HG02938 (cell line): ENCODE measurements around the gene HYCC2.
"Not testable (repeated sequence)": the region's sequence is repeated elsewhere in the genome, so short reads cannot be mapped to it uniquely, and the experiment has no call there.

Experiments used
- ATAC-seq: cut with Tn5 transposase; IDR thresholded peaks from one replicate; pipeline ENCODE4 v1.9.1; 2021; ENCODE audit warnings: mild to moderate bottlenecking, moderate library complexity; ENCODE audit not compliant: unreplicated experiment

The HYCC2 gene

GRCh38 chr2:201071479-201072200, at the start of gene HYCC2, which contains the start of gene NDUFB3:
HYCC2 (minus strand) TSS chr2:201071671; CDS start chr2:201024009, 47,662 bp downstream.
NDUFB3 (plus strand) TSS chr2:201072001; CDS start chr2:201078883, 6,882 bp downstream.
- ATAC-seq, result peak; percentile 96

GRCh38 chr2:201118961-201119854, 47.7 kb upstream of the HYCC2 start:
- no peak for ATAC-seq

GRCh38 chr2:201118121-201118960, 46.9 kb upstream of the HYCC2 start:
- ATAC-seq, result peak; percentile 41

GRCh38 chr2:201117735-201118094, 46.2 kb upstream of the HYCC2 start:
- ATAC-seq, result not testable (repeated sequence)

- peak; percentile 25 for ATAC-seq
Measured at GRCh38 chr2:201116959-201117734, 45.7 kb upstream of the HYCC2 start.

GRCh38 chr2:201116115-201116958, 44.9 kb upstream of the HYCC2 start, which contains the start of gene CFLAR:
CFLAR (plus strand) TSS chr2:201116164; CDS start chr2:201129866, 13,702 bp downstream.
- ATAC-seq, result peak; percentile 24

GRCh38 chr2:201114846-201115245, 43.4 kb upstream of the HYCC2 start:
- no peak for ATAC-seq

GRCh38 chr2:201114350-201114749, 42.9 kb upstream of the HYCC2 start:
- ATAC-seq, result no peak

- ATAC-seq, result no peak
Measured at GRCh38 chr2:201111096-201111495, 39.6 kb upstream of the HYCC2 start.

- ATAC-seq, result no peak
Measured at GRCh38 chr2:201110615-201111014, 39.1 kb upstream of the HYCC2 start.

GRCh38 chr2:201109186-201109585, 37.7 kb upstream of the HYCC2 start:
- no peak for ATAC-seq

- no peak for ATAC-seq
Measured at GRCh38 chr2:201108341-201108740, 36.9 kb upstream of the HYCC2 start.

GRCh38 chr2:201107624-201108023, 36.2 kb upstream of the HYCC2 start:
- ATAC-seq, result no peak

- no peak for ATAC-seq
Measured at GRCh38 chr2:201105759-201106158, 34.3 kb upstream of the HYCC2 start.

GRCh38 chr2:201100497-201100896, 29.0 kb upstream of the HYCC2 start:
- no peak for ATAC-seq

- no peak for ATAC-seq
Measured at GRCh38 chr2:201093573-201093972, 22.1 kb upstream of the HYCC2 start.

GRCh38 chr2:201090574-201090973, 19.1 kb upstream of the HYCC2 start:
- no peak for ATAC-seq

- ATAC-seq, result no peak
Measured at GRCh38 chr2:201084863-201085262, 13.4 kb upstream of the HYCC2 start.

- ATAC-seq, result no peak
Measured at GRCh38 chr2:201074996-201075395, 3.5 kb upstream of the HYCC2 start.
